HG03378 (cell line): ENCODE data around the gene TARP.

Source experiments
- ATAC-seq: cut with Tn5 transposase; IDR thresholded peaks from one replicate; pipeline ENCODE4 v1.9.1; 2021; ENCODE audit warnings: mild to moderate bottlenecking, moderate library complexity; ENCODE audit not compliant: unreplicated experiment

The TARP gene

DNA sequence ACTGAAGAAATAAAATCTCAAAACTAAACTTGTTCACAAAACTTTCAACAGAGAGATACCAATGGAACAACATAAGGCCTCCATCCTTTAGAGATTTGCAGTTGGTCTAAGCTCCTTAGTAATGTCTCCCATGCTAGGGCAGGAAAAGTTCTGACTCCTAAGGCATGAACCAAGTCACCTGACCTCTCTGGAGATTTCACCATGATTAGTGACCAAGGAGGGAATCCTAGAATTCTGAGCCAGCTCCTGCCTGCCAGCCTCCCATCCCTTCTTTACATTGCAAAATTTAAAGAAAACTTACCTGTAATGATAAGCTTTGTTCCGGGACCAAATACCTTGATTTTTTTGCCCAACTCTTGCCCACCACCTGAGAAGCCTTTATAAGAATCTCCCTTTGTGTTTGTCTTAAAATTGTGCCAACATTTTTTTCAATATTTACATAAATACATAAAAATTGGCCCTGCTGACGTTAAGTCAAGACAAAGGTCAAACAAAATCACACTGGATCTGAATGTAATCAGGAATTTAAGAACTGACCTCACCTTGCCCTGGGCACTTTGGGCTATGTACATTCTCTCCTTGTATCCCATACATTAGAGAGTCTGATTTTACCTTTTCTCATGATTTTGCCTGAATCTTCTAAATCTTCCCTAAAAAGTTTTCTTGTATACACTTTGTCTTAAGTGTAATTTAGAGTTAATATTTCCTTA is at the start of gene TARP:
TARP (minus strand) TSS at position 351 of the 710 bp plus-strand sequence.
- ATAC-seq = no peak

DNA sequence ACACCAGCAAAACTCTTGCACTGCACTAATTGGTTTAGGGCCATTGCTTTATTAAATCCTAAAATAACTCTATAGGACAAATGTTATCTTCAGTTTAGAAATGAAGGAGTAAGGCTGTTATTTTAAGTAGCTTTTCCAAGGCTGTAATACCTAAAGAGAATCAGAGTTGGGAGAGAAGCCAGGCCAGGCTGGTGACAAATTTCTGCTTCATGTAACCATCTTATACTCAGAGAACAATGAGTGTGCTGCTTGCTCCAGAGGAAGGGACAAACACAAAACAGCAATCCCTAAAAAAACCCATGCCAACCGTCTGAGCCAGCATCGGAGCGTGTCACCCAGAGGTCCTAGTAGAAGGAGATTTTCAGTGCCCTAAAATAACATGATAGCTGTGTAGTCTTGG is 49.7 kb upstream of the TARP start:
- no peak for ATAC-seq

DNA sequence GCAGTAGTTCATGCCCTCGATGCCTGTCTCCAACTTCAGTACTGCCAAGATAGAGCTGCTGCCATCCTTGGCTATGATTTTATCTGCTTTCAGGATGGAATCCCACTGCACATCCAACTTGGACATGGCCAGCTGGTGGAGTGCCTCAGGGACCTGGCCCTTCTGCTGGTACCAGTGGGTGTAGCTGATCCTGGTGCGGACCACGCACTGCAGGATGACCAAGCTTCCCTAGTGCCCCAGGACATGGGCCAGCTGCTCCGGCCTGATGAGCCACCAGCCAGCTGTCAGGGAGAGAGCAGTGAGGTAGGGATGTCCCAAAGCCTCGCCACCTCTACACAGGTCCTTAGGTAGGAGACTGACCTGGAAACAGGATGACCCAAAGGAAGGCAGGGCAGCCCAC is 49.0 kb upstream of the TARP start:
- no peak for ATAC-seq

DNA sequence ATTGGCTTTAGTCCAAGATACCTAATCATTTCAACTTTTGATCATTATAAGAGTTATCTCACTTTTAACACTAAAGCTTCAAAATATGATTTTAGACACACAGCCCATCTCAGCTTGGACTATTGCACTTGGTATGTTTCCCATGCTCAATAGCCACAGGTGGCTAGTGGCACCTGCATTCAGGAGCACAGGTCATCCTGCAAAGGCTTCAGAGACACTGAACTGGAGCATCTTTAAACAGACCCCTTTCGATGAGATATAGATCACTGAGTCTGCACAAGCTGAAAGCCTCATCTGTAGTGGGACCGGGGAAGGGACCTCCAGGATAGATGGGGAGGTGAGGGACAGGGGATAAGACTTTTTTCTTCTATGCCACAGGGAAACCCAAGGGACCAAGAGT is 48.5 kb upstream of the TARP start:
- ATAC-seq = no peak

DNA sequence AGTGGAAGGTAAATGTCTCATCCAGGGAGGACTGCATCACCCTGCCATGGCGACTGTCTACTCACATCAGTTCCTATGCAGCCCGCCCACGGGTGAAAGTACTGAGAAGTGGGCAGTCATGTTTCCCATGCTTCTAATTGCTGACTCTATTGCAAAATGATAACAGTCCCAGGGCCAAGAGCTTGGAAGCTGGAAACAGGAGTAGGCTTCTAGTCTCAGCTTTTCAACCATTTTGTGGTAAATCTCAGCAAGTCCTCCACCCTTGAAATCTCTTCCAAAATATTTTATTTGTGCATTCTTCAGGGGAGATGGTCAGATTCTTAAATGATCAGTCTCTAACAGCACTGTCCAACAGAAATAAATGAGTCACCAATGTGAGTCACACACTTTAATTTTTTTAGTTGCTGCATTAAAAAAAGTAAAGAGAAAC is 48.1 kb upstream of the TARP start:
- no peak for ATAC-seq

DNA sequence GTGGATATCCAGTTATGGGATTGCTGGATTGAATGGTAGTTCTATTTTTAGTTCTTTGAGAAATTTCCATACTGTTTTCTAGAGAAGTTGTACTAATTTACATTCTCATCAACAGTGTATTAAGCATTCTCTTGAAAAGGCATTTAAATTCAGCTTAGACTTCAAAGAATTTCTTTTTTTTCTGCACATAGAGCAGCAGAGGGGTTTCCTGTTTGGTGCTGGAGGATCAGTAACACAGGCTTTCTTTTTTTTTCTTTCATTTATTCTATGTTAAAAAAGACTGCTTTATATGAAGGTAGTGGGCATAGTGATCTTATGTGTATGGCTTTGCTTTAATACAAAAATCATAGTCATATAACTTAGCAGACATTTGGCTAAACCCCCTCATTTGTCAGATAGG is 47.6 kb upstream of the TARP start:
- ATAC-seq = no peak

DNA sequence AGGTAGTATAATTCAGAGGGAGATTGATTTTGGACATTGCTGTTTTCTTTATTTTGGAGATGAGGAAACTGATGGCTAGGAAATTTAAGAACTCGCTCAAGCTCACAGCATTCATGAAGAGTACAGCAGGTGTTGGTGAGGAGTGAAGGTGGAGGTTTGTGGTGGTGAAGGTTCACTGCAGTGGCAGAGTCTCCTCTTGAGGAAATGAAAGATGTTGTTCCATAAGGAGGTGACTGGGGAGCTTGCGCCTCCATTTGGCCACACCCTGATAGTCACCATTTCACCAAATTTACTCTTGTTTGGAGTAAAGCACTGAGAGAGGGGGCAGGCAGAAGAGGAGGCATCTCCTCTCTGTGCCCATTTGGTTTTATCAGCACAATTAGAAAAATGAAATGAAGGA is 46.4 kb upstream of the TARP start:
- ATAC-seq = no peak

DNA sequence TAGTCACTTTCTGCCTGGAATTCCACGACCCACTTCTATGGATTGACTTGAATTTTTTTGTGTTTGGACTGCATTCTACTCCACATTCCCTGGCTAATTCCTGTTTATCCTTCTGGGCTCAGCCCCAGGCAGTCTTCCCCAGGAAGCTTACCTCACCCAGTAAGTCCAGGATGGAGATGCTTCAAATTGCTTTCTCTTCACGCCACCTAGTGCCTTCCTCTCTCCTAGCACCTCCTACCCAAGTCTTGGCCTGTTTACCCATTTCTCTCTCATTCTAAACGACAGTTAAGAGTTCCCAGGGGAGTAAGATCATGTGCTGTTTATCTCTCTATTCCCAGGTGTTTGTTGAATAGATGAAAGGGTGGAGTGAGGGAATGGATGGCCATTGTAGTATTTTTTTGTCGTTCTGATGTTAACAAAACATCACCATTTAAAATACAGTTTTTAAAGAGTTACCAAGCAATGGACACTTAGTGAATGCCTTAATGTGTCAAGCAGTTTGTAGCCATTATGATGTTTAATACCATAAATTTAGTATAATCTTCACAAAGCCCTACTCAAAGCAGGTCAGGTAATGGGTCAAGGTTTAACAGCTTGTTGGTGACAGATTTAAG is 45.5 kb upstream of the TARP start:
- peak; percentile 67 for ATAC-seq

DNA sequence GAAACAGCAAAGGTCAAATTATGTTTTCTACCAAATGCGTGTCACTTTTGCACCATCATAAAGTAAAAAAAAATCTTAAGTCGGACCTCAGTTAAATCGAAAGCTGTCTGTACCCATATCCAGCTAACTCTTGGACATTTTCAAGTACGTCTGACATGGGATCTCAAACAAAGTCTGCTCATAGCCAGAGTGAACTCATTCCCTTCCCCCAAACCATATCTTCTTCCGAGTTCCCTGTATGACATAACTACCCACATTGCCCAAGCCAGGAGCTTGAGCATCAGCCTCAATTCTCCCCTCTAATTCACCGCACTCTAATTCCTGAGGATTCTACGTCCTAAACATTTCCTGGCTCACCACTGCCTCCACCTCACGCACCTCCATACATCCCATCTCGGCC is 44.8 kb upstream of the TARP start:
- no peak for ATAC-seq

DNA sequence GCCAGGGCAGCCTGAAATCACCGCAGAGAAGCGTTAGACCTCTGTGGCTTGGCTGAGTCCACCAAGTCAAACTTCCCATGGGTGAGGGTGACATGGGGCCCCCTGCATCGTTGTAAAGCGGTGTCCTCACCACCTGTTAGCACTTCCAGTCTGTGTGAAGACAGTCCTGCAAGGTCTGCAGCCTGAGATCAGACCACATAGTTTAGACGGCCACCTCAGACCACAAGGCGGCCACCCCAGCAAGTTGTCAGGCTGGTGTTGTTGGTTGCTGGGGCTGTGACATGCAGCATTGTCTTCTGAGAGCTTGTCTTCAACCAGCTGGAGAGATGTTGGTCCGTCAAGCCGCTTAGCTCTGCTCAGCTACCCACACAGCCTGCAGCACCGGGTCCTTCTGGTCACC is 44.1 kb upstream of the TARP start:
- ATAC-seq = no peak

DNA sequence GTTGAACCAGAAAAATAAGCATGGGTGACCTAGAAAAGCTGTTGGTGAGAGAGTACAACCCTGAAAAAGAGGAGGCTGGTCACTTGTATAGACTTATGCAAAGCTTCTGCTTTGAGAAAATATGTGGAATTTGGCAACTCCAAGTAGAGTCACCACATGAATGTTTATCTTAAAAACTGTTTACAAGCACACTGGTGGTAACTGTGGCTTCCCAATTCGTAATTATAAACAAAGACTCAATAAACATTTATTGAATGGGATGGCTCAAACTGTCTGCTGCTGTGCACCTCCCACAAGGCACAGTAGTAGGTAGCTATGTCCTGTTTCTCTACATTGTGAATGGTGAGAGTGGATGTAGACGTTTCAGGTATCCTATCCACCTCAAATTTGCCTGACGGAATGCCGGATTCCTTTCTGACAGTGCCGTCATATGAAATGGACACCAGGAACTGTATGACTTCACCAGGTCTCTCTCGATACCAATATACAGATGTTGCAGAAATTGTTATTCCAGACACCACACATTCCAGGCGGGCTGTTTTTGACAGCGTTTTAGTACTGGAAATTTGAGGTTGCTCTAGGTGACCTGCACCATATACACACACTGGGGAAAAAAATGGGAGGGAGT is 43.4 kb upstream of the TARP start:
- no peak for ATAC-seq

DNA sequence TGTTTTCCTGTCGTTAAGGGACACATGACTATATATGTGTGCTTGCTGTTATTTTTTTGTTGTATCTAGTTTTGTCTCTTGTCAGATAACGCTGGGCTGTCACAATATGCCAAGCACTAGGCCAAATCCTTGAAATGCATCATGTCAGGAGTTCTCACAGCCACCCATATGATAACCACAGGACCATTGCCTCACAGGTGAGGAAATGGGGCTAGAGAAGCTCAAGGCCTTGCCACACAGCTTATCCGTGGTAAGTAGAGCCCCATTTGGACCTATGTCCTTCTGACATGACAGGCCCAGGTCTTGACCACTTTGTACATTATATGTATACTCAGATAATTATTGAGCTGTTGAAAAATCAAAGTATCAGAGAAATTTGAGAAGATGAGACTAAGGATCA is 42.0 kb upstream of the TARP start:
- ATAC-seq = no peak

DNA sequence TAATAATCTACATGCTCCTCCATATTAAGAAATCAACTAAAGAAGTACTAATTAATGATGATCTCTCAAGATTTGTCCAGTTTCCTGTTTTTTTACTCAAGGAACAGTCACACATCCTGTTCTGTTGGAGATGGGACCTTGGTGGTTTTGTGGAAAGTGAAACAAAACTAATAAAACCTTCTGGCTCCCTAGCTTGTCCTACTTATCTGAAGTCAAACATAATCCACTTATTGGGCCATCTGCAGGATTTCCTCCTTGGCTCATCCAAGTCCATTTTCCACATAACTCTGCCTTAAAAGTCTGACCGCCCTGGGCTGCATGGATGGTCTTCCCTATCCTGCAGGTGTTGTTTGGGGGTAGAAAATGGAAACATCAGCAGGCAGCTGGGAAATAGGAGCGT is 39.4 kb upstream of the TARP start:
- no peak for ATAC-seq

DNA sequence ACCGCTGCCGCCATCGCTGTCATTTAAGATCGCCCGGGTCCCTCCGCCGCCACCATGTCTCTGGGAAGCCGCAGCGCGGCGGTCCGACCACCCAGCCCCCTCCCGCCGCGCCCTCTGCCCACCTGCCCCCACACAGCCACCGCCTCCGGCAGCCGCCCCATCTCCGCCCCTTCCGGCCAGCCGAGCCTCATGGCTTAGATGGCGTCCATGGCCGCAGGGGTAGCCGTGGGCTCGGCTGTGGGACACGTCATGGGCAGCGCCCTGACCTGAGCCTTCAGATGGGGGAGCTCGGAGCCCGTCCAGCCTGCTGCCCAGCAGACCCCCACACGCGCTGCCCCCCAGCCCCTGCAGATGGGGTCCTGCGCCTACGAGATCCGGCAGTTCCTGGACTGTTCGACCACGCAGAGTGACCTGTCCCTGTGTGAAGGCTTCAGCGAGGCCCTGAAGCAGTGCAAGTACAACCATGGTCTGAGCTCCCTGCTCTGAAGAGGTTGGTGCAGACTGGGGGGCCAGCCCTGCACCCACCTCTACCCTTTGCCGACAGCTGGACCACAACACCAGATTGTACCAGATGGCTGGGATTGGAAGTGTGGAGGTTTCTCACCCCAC is 38.0 kb upstream of the TARP start:
- ATAC-seq = no peak

DNA sequence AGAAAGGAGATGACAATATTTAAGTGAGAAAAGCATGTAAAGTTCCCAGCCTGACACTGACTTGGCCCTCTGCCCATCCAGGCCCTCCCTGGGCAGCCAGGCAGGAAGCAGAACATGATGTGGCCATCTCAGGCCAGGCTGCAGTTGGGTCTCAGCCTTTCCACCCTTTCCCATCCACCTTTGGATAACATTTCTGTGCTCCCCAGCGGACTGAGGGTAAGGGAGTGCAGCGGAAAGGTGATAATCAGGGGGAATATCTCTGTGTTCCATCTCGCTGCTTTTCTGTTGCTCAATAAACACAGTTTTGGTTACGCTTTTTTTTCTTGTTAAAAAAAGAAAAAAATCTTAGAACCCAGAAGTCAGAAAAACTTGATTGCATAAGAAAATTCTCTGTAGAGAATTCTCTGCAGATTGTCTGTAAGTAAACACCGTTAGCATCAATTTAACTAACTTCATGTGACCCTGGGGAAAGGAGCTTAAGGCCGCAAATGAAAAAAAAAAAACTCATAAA is 37.2 kb upstream of the TARP start:
- ATAC-seq = no peak

DNA sequence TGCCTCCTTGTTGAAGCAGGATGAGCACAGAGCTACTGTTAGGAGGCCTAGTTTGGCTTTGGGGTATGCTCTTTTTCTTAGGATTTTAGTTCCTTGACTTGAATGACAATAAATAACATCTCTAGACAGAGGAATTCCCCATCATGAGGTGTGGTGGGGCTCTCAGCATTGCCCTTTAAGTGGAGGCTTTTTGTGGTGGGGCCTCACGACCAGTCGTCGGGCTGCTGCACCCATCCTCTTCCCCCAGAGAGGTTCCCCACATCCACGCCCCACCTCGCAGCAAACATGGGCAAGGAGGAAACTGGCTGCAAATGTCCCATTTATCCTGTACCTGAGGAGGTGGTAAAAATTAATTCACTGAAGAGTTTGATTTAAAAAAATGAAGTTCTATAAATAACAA is 36.1 kb upstream of the TARP start:
- ATAC-seq = no peak

DNA sequence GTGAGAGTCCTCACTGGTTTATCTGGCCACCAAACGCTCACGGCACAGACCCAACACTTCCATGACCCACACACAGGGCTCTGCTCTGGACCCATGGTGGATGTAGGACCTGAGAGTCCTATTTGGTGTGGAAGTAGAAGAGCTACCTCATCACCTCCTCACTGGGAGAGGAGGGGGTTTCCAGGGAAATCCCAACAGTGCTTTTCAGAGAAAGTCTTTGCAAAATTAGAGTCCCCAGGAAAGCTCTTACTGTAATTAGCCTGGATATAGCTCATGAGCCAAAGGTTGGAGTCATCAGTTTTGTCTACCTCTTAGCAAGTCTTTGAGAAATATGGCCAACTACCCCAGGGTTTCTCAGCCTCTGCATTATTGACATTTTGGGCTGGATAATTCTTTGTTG is 34.7 kb upstream of the TARP start:
- ATAC-seq = no peak

DNA sequence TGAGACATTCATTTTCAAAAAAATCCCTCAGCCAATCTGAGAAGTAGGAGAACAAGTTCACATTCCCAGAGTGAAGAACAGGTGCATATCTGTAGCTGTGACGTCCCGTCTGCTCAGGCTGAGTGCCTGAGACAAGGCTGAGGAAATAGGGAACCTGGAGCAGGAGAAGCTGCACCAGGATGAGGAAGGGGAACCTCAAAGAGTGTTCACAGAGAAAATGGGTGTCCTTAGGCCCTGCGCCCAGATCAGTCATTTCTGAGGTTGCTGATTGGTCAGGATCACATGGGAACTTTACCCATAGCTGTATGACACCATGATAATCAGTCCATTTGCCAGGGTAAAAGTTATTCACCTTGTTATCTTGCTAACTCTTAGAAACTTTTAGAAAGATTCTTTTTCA is 34.2 kb upstream of the TARP start:
- no peak for ATAC-seq

DNA sequence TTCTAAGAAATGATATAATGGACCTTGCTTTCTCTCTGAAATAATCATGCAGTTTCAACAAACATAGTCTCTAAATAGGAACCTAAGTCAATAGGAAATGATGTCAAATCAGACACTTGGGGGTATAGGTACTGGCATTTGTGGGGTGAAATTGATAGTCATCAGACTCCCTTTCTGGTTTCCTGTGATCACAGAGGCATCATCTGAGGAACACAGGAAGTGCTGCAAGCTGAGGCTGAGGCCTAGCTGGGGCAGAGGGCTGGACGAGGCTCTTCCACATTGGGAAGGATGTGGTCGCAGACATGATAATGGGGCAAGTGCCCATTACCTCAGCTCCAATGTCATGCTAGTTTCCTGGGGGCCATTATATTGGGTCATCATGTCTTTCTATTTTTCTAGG is 33.5 kb upstream of the TARP start:
- no peak for ATAC-seq

DNA sequence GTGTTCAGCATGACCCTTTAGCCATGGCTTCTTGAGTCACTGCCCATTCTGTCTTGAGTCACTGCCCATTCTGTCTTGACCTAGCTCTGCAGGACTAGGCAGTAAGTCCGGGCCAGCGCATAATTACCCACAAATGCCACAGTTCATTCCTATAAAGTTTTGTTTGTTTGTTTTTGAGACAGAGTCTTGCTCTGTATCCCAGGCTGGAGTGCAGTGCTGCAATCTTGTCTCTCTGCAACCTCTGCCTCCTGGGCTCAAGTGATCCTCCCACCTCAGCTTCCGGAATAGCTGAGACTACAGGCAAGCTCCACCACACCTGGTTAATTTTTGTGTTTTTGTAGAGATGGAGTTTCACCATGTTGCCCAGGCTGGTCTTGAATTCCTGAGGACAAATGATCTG is 32.7 kb upstream of the TARP start:
- no peak for ATAC-seq

DNA sequence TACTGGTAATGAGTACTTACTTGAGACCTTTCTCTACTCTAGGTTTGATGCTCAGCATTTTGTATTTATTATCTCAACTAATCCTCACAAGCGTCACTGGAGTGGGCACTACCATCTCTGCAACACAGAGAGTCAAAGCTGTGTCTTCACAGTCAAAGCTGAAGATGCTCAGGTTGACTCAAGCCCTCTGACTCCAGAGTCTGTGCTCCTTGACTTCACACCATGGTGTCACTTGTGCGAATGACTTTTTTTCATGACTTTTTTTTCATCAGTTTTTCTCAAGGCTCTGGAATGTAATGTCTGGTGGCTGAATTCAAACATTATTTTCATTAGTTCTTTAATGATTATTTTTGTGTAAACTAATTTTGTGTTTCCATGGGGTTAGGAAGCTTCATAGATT is 30.4 kb upstream of the TARP start:
- no peak for ATAC-seq

DNA sequence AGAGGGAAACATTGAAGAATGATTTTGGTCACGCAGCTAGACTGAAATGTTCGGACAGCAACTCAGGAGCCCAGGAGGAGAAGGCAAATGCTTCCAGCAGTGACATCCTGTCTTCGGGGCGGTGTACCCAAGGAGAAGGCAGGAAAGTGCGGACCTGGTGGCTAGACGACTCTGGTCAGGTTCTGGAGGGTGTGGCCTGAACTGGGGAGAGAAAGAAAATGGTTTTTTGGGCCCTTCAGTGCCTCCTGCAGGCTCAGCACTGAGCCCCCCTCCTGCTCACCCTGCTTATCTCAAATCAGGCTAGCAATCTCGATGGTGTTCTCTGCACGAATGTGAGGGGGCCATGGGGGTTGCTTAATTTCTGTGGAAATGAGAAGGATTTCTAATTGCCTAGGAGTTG is 26.7 kb upstream of the TARP start:
- no peak for ATAC-seq
